HG02943 (cell line): ENCODE results near the gene MDN1.

ENCODE experiments used
- ATAC-seq: cut with Tn5 transposase; IDR thresholded peaks from one replicate; pipeline ENCODE4 v1.9.1; 2021; ENCODE audit warnings: mild to moderate bottlenecking, low read depth, moderate library complexity; ENCODE audit not compliant: unreplicated experiment

Gene MDN1

DNA sequence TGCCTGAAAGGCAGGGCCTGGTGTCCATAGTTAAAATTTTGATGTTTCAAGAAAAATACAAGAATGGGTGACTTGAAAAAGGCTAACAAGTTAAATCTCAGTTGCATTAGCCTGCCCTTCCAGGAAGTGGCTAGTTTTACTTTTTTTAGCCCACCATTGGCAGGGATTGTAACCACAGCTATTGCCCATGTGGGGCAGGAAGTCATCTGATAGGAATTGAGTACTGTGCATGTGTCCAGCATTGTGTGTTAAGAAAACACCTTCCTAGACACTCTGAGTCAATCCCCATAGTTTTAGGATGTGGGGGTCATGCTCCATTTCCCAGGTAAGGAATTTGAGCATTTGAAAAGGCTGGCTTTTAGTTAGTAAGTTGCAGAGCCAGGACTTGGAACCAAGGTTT lies 207.9 kb downstream of the MDN1 start:
- ATAC-seq, result no peak

GRCh38 chr6:89610149-89610642 lies 209.4 kb downstream of the MDN1 start:
- ATAC-seq, result no peak

DNA sequence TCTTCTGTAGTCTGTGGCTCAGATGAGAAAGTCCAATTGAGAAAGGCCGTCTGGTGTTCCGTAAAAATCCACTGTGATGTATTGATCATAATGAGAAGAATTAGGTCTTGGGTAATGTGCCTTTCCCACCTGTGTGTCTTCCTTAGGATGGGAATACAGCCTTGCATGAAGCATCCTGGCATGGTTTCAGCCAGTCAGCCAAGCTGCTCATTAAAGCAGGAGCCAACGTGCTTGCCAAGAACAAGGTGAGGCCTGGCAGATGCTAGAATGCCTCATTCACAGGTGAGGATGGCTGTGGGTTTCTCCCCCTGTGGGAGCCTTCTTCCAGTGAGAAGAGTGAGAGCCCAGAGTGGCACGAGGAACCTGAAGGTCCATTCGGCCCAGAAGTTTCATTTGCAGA lies 213.7 kb downstream of the MDN1 start:
- ATAC-seq, result no peak

DNA sequence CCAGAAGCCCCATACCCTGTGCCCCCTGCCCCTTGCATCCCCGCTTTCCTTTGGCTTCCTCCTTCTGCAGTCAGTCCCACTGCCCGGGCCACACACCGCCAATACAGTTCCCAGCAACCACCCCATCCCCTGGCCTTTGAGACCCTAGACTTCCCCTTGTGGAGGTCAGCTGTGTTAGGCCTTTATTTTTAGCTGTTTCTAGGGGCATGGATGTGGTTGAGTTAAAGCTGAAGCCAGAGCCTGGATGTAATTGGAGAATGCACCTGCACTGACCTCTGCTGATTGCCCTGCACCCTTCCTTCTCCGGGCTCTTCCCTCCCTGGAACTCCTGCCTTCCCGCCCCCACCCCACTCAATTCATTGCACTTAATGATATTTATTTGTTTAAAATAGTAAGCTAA lies 214.9 kb downstream of the MDN1 start:
- no peak for ATAC-seq

- no peak for ATAC-seq
These were observed 217.4 kb downstream of the MDN1 start for GRCh38 chr6:89602166-89602565.

- ATAC-seq, result no peak
These were observed 219.9 kb downstream of the MDN1 start for GRCh38 chr6:89599727-89600126.

- no peak for ATAC-seq
These were observed 221.6 kb downstream of the MDN1 start for GRCh38 chr6:89597988-89598387.

GRCh38 chr6:89597372-89597771 lies 222.2 kb downstream of the MDN1 start:
- ATAC-seq, result no peak

DNA sequence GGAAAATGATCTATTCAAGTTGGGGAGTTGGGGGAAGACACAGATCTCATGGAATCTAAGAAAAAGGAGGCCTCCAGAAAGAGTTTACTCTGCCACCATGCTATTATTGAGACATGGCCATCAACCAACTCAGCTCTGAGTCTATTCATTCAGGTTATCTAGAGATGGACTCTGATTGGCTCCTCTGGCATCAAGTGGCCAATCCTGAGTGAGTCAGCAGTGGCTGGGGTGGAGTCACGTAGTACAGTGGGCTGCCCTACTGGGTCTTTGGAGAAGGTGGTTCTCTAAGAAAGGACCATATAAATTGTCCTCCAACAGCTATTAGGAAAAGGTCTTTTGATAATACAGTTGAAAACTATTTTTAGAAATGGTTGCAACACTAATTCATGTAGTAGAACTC lies 223.1 kb downstream of the MDN1 start:
- ATAC-seq, result no peak

DNA sequence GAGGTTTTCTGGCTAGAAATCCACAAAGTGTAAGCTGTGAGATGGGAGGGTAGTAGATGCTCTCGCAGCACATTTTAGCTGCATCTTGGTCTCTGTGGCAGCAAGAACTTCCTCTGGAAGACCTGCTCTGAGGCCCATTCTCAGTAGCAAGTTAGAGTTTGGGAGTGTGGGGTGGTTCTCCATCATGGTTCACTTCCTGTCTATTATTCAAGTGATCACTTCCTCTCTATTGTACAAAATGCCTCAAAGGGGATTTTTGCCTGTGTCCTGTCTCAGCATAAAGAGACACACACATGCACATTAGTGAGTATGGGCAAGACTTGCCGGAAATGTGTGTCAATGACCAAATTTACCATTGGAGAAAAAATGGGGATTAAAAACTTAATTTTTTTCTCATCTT lies 223.5 kb downstream of the MDN1 start:
- ATAC-seq, result no peak
